WTC11 (cell line): Measurements from ENCODE around the gene SPTAN1. TPM values are rescaled to one million over a fixed set of nuclear protein-coding genes. Genes with fewer than 3 reads are reported as not detected.

Experiments used
- ATAC-seq: fragments of 200-7000 bp; cut with Tn5 transposase; 2 replicates; pipeline ENCODE4 v1.10.0; 2021; ENCODE audit warnings: mild to moderate bottlenecking, moderate library complexity
- CTCF ChIA-PET: fragments of 300-600 bp; sonication (Branson Sonifier 250); formaldehyde crosslinking; loops from one replicate; lab custom pipeline; 2021; ENCODE audit warnings: antibody characterized with exemption; lab: Charles Lee
- POLR2A ChIA-PET: fragments of 350-600 bp; sonication (Branson Sonifier 250); formaldehyde crosslinking; loops from one replicate; lab custom pipeline; 2021; ENCODE audit warnings: antibody characterized with exemption; lab: Charles Lee
- DNase-seq: peaks from one replicate; pipeline ENCODE4 v3.0.0; 2021; ENCODE audit warnings: low spot score
- H3K27ac Mint-ChIP-seq: 2 replicates; pipeline ENCODE4 v1.8.0; 2021; ENCODE audit warnings: mixed read lengths
- H3K27me3 Mint-ChIP-seq: 2 replicates; pipeline ENCODE4 v1.8.0; 2021; ENCODE audit warnings: low read depth, mild to moderate bottlenecking, moderate library complexity, mixed read lengths
- H3K36me3 Mint-ChIP-seq: 2 replicates; pipeline ENCODE4 v1.8.0; 2021; ENCODE audit warnings: mixed read lengths
- H3K4me1 Mint-ChIP-seq: 2 replicates; pipeline ENCODE4 v1.8.0; 2022; ENCODE audit warnings: mixed read lengths
- H3K4me3 Mint-ChIP-seq: 2 replicates; pipeline ENCODE4 v1.8.0; 2021; ENCODE audit warnings: mild to moderate bottlenecking, moderate library complexity, mixed read lengths
- H3K9me3 Mint-ChIP-seq: 2 replicates; pipeline ENCODE4 v1.8.0; 2021; ENCODE audit warnings: mixed read lengths
- CREM ChIP-seq: sonication (generic); formaldehyde crosslinking; IDR thresholded peaks from 2 replicates; pipeline ENCODE4 v1.8.1; 2022; ENCODE audit warnings: mild to moderate bottlenecking, missing genetic modification reagents, moderate library complexity
- E2F4 ChIP-seq: sonication (generic); formaldehyde crosslinking; IDR thresholded peaks from 2 replicates; pipeline ENCODE4 v1.8.1; 2022; ENCODE audit warnings: low read depth, mild to moderate bottlenecking, moderate library complexity, missing genetic modification reagents, borderline replicate concordance
- EMX1 ChIP-seq: fragments of 250-450 bp; sonication (Bioruptor Pico); IDR thresholded peaks from 2 replicates; pipeline ENCODE4 v1.8.0; 2021; ENCODE audit warnings: mild to moderate bottlenecking
- FOXP1 ChIP-seq: sonication (generic); formaldehyde crosslinking; IDR thresholded peaks from 2 replicates; pipeline ENCODE4 v1.8.0; 2022; ENCODE audit warnings: missing genetic modification reagents, mild to moderate bottlenecking, moderate library complexity, borderline replicate concordance
- GABPB1 ChIP-seq: sonication (generic); formaldehyde crosslinking; IDR thresholded peaks from 2 replicates; pipeline ENCODE4 v1.8.1; 2023; ENCODE audit warnings: mild to moderate bottlenecking, missing genetic modification reagents
- JAZF1 ChIP-seq: fragments of 250-450 bp; sonication (Bioruptor Pico); IDR thresholded peaks from 2 replicates; pipeline ENCODE4 v1.9.0; 2021; ENCODE audit warnings: moderate library complexity, mild to moderate bottlenecking, inconsistent platforms
- NFYB ChIP-seq: sonication (generic); formaldehyde crosslinking; conservative IDR thresholded peaks from 2 replicates; pipeline ENCODE4 v1.8.0; 2022; ENCODE audit warnings: low read depth, missing genetic modification reagents
- OVOL2 ChIP-seq: fragments of 250-450 bp; sonication (Bioruptor Pico); IDR thresholded peaks from 2 replicates; pipeline ENCODE4 v1.9.0; 2021; ENCODE audit warnings: mild to moderate bottlenecking, borderline replicate concordance
- PRDM15 ChIP-seq: sonication (generic); formaldehyde crosslinking; IDR thresholded peaks from 2 replicates; pipeline ENCODE4 v1.8.0; 2022; ENCODE audit warnings: missing genetic modification reagents
- SOX15 ChIP-seq: fragments of 250-450 bp; sonication (Bioruptor Pico); IDR thresholded peaks from 2 replicates; pipeline ENCODE4 v1.9.0; 2021; ENCODE audit warnings: mild to moderate bottlenecking
- ZNF138 ChIP-seq: sonication (generic); formaldehyde crosslinking; conservative IDR thresholded peaks from 2 replicates; pipeline ENCODE4 v1.8.1; 2022; ENCODE audit warnings: mild to moderate bottlenecking, moderate library complexity, missing genetic modification reagents
- ZNF232 ChIP-seq: sonication (generic); formaldehyde crosslinking; IDR thresholded peaks from 2 replicates; pipeline ENCODE4 v1.8.0; 2022; ENCODE audit warnings: mild to moderate bottlenecking, missing genetic modification reagents
- ZNF425 ChIP-seq: fragments of 250-450 bp; sonication (Bioruptor Pico); conservative IDR thresholded peaks from 2 replicates; pipeline ENCODE4 v1.9.0; 2021; ENCODE audit warnings: mild to moderate bottlenecking
- total RNA-seq: library from RNA; stranded (reverse); gene quantifications from 3 replicates; pipeline ENCODE4 v1.2.3, GENCODE V29; 2021
- TF ChIP-seq, protein P1 (sequence below): fragments of 250-450 bp; sonication (Bioruptor Pico); IDR thresholded peaks from 2 replicates; pipeline ENCODE4 v1.9.0; 2021; ENCODE audit warnings: moderate library complexity, mild to moderate bottlenecking, inconsistent platforms, borderline replicate concordance
- TF ChIP-seq, protein P2 (sequence below): fragments of 250-450 bp; sonication (Bioruptor Pico); IDR thresholded peaks from 2 replicates; pipeline ENCODE4 v1.9.0; 2021; ENCODE audit warnings: mild to moderate bottlenecking, borderline replicate concordance

Gene SPTAN1
- total RNA-seq, 1 experiment from 2014 or later = 255 TPM

DNA sequence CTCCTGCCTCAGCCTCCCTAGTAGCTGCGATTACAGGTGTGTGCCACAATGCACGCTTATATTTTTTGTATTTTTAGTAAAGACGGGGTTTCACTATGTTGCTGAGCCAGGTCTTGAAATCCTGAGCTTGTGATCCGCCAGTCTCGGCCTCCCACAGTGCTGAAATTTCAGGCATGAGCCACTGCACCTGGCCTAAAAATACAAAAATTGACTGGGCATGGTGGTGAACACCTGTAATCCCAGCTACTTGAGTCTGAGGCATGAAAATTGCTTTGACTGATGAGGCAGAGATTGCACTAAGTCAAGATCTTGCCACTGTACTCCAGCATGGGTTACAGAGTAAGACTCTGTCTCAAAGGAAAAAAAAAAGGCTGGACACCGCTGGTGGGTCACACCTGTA is 117.4 kb downstream of the SPTAN1 start (continued):
- TF ChIP-seq, protein P1, sequence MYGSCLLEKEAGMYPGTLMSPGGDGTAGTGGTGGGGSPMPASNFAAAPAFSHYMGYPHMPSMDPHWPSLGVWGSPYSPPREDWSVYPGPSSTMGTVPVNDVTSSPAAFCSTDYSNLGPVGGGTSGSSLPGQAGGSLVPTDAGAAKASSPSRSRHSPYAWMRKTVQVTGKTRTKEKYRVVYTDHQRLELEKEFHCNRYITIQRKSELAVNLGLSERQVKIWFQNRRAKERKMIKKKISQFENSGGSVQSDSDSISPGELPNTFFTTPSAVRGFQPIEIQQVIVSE (CRISPR knock-in tag) = no peak
- no peak for TF ChIP-seq SOX15
- TF ChIP-seq, all 79 proteins: peak for 0

- Mint-ChIP-seq H3K4me1 (no peaks in the 10 kb centered on the region), H3K36me3 (no peaks in the 10 kb centered on the region), H3K9me3 (no peaks in the 10 kb centered on the region), H3K27ac (no peak overlapping the region), H3K27me3 (no peaks in the 10 kb centered on the region), H3K4me3 (no peak overlapping the region)
- ChIA-PET CTCF (interaction anchor here (1.9 kb wide), 1 partner anchor 27 kb away, joined by 4 read pairs; the partner anchor contains the start of gene PKN3), POLR2A (interaction anchor here (0.6 to 1.2 kb wide), 2 partner anchors 22 to 759 kb away, joined by 4 to 7 read pairs; partner anchors contain the start of gene ST6GALNAC4)
- ATAC-seq (no peak), DNase-seq (no peak)
- TF ChIP-seq JAZF1 (no peak), FOXP1 (no peak), ZNF138 (CRISPR knock-in tag) (no peak), PRDM15 (CRISPR knock-in tag) (no peak), ZNF232 (CRISPR knock-in tag) (no peak), ZNF425 (no peak), GABPB1 (no peak), E2F4 (no peak), EMX1 (no peak), CREM (CRISPR knock-in tag) (no peak), OVOL2 (CRISPR knock-in tag) (no peak), NFYB (CRISPR knock-in tag) (no peak)
- TF ChIP-seq, protein P2, sequence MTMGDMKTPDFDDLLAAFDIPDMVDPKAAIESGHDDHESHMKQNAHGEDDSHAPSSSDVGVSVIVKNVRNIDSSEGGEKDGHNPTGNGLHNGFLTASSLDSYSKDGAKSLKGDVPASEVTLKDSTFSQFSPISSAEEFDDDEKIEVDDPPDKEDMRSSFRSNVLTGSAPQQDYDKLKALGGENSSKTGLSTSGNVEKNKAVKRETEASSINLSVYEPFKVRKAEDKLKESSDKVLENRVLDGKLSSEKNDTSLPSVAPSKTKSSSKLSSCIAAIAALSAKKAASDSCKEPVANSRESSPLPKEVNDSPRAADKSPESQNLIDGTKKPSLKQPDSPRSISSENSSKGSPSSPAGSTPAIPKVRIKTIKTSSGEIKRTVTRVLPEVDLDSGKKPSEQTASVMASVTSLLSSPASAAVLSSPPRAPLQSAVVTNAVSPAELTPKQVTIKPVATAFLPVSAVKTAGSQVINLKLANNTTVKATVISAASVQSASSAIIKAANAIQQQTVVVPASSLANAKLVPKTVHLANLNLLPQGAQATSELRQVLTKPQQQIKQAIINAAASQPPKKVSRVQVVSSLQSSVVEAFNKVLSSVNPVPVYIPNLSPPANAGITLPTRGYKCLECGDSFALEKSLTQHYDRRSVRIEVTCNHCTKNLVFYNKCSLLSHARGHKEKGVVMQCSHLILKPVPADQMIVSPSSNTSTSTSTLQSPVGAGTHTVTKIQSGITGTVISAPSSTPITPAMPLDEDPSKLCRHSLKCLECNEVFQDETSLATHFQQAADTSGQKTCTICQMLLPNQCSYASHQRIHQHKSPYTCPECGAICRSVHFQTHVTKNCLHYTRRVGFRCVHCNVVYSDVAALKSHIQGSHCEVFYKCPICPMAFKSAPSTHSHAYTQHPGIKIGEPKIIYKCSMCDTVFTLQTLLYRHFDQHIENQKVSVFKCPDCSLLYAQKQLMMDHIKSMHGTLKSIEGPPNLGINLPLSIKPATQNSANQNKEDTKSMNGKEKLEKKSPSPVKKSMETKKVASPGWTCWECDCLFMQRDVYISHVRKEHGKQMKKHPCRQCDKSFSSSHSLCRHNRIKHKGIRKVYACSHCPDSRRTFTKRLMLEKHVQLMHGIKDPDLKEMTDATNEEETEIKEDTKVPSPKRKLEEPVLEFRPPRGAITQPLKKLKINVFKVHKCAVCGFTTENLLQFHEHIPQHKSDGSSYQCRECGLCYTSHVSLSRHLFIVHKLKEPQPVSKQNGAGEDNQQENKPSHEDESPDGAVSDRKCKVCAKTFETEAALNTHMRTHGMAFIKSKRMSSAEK = no peak
Measured at GRCh38 chr9:128675382-128675781, 123.0 kb downstream of the SPTAN1 start.
